CD4-positive, alpha-beta T cell treated with Interleukin-4 for 1 hour (primary cell): ENCODE measurements around the gene PFKFB4.
A peak's percentile ranks its signal among the peaks of the same experiment; 100 is the strongest.

Experiments used
- DNase-seq, 2 donors: peaks; one replicate each; pipeline ENCODE4 v3.0.0-alpha.2; 2020 to 2022

PFKFB4 gene

DNA sequence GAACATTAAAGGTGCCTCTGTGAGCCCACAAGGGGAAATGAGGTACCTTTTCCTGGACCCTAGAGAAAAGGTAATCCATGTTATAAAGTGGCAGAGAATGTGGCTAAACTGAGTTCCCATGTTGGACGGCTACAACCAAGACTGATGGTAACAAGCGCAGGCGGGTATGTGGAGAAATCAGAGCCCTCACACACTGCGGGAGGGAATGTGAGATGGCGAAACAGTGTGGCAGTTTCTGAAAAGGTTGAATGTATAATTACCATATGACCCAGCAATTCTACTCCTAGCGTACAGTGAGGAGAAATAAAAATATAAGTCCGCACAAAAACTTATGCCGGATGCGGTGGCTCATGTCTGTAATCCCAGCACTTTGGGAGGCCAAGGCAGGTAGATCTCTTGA lies 28.6 kb downstream of the PFKFB4 start:
- DNase-seq, result no peak

DNA sequence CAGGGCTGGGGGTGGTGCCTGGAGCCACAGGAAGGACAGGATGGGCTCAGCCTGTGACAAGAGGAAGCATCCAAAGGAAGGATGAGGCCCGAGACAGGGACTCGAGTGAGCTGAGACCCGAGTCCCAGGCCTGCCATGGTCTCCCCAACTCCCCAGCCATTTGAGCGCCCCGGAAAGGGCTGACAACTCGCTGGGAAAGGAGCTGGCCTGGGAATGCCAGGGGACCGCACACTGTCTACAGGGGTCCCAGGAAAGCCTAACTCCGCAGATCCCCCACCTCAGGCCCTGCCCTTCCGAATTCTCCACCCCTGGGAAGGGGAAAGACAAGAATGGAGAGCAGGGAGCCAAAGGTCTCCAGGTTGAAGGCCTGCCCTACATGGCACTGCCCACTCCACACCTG lies 31.6 kb downstream of the PFKFB4 start:
- DNase-seq, result no peak

DNA sequence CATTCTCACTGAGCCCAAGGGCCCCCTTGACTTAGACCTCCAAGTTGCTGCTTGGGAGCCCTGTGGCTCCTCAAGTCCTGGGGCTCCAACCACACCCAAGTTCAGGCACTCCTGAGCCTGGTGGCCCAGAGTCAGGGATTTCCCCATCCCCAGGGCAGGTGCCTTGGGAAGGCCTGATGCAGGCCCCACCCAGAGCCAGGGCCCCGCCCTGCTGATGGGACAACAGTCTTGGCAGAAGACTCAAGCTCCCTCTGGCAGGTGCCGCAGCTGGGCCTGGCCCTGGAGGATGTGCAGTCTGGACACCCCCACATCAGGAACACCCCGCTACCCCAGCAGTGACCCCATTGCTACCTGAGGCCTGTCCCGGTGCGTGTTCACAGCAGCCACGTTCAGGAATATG lies 35.0 kb downstream of the PFKFB4 start:
- no peak for DNase-seq

DNA sequence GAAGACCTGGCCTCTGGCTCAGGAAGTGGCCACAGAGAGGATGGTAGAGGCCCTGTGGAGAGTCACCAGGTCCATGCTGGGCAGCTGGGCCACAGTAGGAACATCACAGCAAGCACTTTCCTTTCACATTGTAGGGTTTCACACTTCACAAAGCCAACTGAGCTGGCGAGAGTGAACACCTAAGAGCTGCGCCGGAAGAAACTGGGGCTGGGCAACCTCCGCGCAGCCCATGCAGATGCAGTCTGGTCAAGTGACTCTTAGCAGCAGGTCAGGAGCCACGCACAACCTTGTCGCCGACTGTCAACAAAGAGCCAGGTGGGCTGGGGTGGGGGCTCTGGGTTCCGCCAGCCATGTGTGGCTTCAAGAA lies 37.3 kb downstream of the PFKFB4 start:
- no peak for DNase-seq

DNA sequence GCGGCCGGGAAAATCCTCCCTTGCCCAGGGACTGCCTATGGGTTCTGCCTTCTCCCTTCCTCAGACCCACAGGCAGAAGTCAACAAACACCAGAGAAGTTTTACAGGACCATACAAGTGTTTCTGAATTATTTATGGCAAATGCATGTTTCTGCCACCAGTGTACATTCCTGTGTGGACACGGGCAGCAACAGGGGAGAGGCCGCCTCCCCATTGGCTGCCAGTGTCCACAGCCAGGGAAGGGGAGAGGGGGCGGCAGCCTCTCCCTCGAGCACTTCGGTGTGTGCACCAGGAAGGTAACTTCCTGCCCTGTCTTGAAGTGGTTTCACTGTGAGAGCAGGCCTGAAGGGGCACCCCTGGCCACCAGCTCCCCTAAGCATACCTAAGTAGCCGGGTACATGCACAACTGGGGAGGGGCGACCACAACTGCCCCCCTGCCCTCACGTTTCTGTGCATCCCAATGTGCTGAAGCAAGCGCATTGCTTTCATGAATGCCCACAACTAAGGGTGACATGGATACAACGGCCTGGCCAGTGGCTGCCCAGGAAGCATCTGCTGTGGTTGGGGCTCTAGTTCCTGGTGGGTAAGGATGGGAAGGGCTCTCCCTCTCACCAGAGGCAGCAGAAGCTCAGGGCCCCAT lies 37.8 kb downstream of the PFKFB4 start:
- DNase-seq, result no peak

DNA sequence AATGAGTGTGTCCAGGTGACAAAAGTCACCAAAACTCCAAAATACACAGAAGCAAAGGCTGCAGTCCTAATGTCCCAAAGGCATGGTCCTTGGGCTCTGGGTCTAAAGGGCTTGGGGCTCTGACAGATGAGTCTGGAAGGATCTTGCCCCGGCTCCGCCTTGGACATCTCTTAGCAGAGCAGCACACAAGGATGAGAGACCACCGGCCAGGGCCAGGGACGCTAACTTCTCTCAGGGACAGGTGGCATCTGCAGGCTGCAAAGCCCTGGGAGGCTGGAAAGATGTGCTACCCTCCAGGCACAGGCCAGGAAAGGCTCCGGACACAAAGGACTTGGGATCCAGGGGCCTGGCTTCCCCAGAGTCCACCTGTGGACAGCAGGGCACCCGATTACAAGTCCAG lies 38.5 kb downstream of the PFKFB4 start:
- no peak for DNase-seq

DNA sequence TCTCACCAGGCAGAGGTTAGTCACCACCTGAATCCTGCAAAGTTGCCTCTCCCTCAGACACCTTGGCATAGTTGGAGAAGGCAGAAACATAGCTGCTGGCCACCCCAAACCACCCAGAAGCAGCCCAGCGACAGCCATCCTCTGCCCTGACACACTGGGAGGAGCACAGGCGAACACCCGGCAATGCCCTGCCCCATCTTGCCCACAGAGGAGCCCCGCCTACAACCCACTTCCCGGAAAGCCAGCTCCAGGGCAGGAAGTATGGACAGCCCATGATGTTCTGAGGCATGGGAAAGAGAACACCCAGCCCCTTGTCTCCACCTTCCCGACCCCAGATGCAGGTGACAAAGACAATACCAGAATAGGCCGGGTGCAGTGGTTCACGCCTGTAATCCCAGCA lies 40.0 kb downstream of the PFKFB4 start:
- DNase-seq, result peak in 1 of 2 donors; percentile 34

DNA sequence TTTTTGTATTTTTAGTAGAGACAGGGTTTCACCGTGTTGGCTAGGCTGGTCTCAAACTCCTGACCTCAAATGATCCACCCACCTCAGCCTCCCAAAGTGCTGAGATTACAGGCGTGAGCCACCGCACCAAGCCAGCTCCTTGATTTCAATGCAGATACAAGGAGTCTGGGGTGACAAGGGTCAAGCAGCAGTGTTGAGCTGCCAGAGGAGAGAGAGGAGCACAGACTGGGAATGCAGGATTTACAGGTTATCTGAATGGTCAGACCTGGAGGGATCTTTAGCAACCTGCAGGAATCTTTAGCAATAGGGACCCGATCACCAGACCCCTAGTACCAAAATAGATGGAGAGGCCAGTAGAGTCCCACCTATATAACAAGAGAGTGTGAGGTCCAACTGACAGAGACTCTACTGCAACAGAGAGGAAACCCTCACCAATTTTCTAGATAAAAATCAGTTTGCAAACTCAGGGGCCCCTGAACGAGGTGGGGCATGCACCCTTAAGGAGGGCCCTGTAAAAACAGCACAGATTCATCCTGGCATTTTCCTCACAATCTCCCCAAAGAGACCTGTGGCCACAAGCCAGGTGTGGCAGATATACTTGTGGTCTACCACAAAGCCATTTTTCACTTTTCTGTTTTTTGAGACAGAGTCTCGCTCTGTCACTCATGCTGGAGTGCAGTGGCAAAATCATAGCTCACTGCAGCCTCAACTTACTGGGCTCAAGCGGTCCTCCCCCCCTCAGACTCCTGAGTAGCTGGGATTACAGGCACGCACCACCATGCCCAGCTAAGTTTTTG lies 42.0 kb downstream of the PFKFB4 start:
- DNase-seq, result peak in 1 of 2 donors; percentile 51

DNA sequence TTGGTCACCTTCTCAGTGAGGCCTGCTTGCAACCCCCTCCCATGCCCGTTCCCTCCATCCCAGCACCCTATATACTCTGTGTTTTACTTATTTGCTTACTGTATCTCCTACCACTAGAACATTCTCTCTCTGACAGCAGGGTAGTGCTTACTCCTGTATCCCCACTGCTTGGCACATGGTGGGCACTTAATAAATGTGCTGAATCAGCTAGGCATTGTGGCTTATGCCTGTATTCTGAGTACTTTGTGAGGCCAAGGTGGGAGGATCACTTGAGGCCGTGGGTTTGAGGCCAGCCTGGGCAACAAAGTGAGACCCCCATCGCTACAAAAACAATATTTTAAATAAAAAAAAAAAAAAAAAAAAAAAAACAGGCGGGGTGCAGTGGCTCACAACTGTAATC lies 45.1 kb downstream of the PFKFB4 start:
- DNase-seq, result no peak

DNA sequence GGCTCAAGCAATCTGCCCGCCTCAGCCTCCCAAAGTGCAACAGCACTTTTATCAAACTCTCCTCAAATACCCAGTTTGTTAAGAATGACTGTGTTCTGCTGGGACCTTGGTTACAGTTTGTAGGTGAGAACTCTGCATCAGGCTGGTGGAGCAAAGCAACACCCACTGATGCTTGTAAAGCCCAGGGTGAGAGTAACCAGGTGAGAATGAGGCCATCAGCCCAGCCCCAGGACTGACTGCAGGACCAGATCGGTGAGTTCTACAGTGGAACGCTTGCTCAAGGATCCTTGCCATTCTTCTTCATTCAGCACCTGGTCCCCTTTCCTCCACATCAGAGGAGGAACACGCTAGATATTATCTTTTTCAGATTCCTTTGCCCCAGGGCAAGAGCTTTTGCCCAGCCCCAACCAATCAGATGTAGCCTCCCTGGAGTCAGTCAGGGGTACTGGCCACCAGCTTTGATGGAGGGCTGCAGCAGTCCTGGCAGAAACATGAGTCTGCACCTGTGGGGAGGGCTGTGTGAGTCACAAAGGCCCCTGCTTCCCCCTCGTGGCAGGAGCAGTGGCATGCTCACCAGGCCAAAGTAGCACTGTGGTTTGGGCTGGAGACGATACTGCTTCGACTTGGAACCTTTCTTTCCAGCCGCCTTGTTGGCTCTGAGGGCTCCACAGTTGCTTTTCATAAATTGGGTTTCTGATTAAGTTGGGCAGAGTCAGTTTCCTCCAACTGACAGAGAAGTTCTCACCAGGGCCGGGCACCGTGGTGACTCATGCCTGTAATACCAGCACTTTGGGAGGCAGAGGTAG lies 49.1 kb downstream of the PFKFB4 start:
- DNase-seq, result peak; percentile 83 to 85

DNA sequence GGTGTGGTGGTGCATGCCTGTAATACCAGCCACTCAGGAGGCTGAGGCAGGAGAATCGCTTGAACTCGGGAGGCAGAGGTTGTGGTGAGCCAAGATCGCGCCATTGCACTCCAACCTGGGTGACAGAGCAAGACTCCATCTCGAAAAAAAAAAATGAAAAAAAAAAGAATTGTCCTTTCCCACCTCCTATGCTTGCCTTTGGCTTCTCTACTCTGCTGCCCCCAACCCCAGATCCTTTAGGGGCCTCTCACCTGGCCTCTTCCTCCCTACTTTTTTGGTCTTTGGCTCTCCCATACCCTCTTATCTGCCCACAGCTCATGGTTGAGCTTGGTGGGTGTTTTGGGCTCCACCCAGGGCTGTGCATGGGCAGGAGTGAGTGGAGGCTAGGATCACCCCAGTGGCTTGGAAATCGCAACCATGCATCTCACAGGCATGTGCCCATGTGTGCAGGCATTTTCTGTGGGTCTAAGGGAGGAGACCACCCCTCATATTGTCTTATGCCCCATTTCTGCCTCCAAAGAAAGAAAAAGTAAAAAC lies 50.6 kb downstream of the PFKFB4 start:
- DNase-seq, result no peak

DNA sequence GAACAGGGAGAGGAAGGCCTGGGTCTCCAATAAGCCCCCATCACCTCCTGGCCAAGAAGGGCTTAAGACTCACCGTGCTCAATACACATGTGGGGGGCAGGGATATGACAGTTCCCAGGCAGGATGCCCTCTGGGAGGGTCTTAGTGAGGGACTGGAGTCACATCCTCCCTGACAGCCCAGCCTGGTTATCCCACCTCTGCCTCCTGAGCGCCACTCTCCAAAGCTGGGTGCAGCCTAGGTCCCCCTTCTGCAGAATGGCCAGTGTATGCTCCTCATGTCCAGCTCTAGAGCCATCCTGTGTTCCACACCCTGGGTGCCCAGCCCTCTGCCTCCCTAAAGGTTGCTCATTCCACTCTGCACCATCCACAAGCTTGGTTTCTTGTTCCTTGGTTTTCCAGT lies 51.5 kb downstream of the PFKFB4 start:
- no peak for DNase-seq

DNA sequence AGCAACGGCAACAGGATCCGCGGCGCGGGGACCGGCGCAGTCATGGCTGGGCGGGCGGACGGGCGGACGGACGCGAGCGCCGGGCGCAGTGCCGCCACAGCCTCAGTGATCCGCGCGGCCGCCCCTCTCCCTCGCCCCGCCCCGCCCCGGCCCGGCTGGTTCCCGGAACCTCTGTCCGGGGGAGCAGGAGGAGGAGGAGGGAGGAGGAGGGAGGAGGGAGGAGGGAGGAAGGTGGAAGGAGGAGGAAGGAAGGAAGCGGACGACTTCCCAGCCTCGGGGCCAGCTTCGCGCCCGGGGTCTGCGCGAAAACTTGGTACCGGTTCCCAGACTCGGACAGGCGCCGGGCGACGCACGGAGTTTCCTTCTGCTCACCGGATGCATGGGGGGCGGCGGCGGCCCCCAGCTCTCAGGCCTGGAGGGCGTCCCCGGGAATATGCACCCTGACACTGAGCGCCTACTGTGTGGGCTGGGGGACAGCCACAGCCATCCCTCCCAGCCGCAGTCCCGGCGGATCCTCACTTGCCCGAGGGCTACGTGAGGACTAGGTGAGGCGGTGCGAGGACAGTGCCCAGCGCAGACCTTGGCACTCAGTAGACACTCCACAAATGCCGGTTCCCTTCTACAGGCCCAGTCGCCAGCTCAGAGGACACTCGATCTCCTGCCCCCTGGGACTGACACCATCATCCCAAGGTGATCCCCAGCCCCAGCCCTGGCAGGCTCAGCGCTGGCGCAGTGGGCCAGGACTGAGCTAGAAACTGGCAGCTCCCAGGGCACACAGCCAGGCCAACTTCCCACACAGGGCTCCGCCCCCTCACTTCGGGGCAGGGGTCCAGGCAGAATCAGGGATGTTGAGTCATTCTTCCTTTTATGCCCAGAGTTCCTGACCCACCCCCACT lies 52.3 kb downstream of the PFKFB4 start, which contains the start of gene SHISA5:
TSS of gene SHISA5 (minus strand) at position 124 of the 896 bp plus-strand sequence. CDS start at position 44, 80 bp downstream.
- peak; percentile 48 to 57 for DNase-seq

DNA sequence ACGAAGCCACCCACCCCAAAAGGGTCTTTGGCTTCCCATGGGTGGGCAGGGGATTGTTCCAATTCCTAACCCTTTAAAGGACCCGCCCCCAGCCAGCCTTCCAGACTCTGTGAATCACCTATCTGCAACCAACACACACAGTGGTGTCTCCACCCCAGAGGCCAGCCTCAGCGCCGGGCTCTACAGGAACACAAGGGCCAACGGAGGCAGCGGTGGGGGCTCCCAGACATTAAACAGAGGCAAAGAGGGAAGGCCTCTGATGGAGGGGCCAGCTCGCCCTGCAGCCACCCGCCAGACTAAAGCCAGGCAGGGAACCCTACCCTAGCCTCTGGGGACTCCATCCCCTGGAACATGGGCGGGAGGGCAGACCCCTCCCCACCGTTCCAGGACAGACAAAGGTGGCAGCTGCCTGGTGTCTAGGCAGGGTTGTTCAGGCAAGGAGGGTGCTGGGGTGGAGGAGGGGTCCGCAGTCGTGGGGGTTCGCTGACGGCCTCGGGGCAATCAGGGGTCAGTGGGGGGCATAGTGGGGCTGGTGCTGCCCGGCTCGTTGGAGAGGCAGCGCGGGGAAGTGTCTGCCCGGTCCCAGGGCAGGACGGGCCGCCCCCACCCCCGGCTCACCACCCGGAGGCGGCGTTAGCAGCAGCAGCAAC lies 53.1 kb downstream of the PFKFB4 start:
- DNase-seq, result no peak

DNA sequence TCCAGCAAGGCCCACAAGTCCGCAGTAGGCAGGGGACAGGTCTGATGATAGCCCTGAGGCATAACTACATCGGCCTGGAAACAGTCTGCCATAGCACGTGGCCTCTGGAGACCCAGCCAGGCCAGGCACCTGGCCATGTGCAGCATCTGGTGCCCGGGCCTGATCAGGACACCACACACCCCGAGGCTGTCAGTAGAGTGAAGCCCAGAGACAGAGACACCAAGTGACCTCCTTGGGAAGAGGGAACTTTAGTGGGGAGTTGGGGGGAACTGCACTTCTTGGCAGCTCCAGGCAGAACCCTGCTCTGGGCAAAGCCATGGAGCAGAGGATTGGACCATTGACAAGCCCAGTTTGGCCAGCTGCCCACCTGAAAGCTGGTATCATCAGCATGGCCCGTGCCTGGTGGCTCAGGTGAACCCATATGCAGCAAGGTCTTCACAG lies 53.9 kb downstream of the PFKFB4 start:
- no peak for DNase-seq

DNA sequence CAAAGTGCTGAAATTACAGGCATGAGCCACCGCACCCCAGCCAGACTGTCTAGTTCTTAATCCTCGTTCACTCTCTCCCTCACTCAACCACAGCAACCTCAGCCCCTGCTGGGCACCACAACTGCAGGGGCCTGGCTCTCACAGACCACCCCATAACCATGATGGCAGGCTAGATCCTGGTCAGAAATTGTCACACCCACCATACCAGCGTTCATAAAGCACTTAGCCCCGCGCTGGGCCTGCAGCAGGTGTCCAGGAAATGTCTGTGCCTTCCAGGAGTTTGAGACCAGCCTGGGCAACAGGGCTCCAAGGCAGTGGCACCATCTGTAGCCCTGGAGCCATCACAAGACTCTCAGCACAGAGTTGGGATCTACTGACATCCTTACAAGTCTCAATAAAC lies 54.5 kb downstream of the PFKFB4 start:
- DNase-seq, result no peak

DNA sequence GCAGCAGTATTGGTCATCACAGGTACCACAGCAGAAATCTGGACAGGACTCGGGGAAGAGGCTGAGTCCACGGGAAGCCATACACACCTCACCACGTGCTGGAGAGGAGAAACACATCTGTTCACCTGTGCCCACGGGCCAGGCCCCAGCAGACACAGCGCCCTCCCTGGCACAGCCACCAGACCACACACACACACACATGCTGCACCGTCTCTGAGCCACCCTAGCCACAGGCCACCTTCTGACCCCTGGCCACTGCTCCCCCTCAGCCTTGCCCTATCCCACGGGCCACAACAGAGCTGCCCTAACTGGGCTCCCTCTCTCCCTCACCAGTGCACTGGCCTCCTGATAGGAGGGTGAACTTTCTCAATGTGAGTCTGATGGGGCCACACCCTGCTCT lies 55.4 kb downstream of the PFKFB4 start:
- DNase-seq, result no peak

DNA sequence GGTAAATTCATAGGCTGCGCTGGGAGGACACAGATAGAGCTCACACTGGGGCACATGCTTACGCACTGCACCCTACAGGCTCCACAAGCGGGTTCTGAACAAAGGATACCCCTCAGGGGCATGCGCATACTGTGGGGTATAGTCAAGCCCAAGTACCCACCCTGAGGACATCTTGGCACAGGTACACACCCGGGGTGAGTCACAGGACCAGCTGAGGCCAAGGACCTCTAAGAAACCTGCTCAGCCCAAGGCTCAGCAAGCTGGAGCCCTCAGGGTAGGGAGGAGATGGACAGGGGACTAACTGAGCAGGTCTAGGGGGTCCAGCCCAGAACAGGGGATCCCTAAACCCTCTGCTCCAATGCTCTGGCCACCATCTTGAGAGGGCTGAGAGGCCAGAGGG lies 55.9 kb downstream of the PFKFB4 start:
- no peak for DNase-seq

DNA sequence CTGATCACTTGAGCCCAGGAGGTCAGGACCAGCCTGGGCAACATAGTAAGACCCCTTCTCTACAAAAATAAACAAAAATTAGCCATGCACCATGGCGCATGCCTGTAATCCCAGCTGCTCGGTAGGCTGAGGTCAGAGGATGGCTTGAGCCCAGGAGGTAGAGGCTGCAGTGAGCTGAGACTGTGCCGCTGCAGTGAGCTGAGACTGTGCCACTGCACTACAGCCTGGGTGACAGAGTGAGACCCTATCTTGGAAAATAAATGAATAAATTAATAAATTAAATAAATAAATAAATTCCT lies 63.5 kb downstream of the PFKFB4 start:
- DNase-seq, result no peak

DNA sequence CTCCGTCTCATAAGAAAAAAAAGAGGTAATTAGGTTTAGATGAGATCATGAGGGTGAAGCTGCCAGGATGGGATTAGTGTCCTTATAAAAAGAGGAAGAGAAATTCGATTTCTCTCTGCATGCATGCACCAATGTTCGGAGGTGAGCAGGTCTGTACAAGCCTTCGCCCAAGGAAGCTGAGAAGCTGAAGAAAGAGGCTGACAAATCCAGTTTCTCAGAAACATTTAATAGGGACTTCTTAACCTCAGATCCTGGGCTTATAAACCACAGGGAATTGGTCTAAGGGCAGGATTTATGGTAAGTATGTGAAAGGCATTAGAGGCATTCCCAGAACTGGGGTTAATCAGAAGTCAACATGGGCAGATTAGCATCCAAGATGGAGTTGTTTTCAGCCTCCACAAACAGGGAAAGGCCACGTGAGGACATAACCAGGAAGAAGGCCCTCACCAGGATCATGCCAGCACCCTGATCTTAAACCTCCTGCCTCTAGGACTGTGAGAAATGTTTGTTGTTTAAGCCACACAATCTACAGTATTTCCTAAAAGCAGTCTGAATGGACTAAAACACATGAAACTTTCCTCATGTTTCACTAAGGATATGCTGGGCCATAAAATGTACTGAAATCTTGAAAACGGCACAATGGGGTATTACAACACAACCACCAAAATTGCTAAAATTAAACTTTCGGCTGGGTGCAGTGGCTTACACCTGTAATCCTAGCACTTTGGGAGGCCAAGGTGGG lies 64.0 kb downstream of the PFKFB4 start:
- DNase-seq, result peak in 1 of 2 donors; percentile 24

DNA sequence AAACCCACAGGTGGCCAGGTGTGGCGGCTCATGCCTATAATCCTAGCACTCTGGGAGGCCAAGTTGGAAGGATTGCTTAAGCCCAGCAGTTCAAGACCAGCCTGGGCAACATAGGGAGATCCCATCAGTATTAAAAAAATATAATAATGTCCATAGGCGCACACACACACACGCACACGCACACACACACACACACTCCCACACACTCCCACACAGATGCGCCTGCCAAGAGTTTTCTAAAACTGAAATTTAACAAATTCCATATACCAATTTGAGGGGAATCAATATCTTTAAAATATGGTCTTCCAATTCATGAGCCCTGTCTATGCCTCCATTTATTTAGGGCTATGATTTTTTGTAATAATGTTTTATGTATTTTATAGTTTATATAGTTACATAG lies 69.7 kb downstream of the PFKFB4 start:
- DNase-seq, result no peak
